ENCODE results near the gene CYP2F1. TPM values are rescaled to one million over a fixed set of nuclear protein-coding genes. Genes with fewer than 3 reads are reported as not detected.

Gene CYP2F1
- total and polyA plus RNA-seq, 10 of the 15 experiments (the other 5 are each of a cell fraction or from before 2014, with no cell fraction given), result not detected

- Histone ChIP-seq H2AFZ (ENCODE audit: control insufficient read depth, low read depth, low read length) (peak overlapping the region; percentile 19; the same call in 1 of the 2 replicates), H3K36me3 (ENCODE audit: control insufficient read depth in 2 of 2, insufficient read depth in 2 of 2, low read length in 1 of 2) (no peaks in the 10 kb centered on the region), H3K79me2 (ENCODE audit: control insufficient read depth, insufficient read depth, low read length) (no peaks in the 10 kb centered on the region), H4K20me1 (ENCODE audit: control insufficient read depth, insufficient read depth) (no peaks in the 10 kb centered on the region), H3K9ac (ENCODE audit: control insufficient read depth, insufficient read depth, low read length) (no peak overlapping the region), H3K9me3 (replicated peaks; ENCODE audit: control insufficient read depth, insufficient read depth, low read length) (no peaks in the 10 kb centered on the region), H3K27ac (ENCODE audit: control insufficient read depth, insufficient read depth) (no peak overlapping the region), H3K4me1 (ENCODE audit: control insufficient read depth, insufficient read depth, low read length) (no peaks in the 10 kb centered on the region), H3K27me3 (replicated peaks in 1 of 2; ENCODE audit: control insufficient read depth in 2 of 2, insufficient read depth in 2 of 2, low read length in 1 of 2) (no peaks in the 10 kb centered on the region; a peak in 1 of 4 replicates), H3K4me3 (no peak overlapping the region), H3K4me2 (ENCODE audit: control insufficient read depth, insufficient read depth) (peak overlapping the region; percentile 7; the same call in 1 of the 2 replicates)
- CTCF ChIA-PET, result no interaction called here
- 48% methylated on average over 7 of the region's 7 CpGs for WGBS (ENCODE audit: insufficient coverage, insufficient replicate concordance, low lambda C conversion rate, missing lambda C conversion rate)
- SMC1A ChIA-PET (ENCODE audit: uncharacterized antibody, unreplicated experiment), result no interaction called here
- ATAC-seq (peak; percentile 59; the same call in 2 of the 3 replicates), DNase-seq (ENCODE audit: low read depth, low spot score) (no peak), FAIRE-seq (no peak)
- BruUV-seq (replicated peaks), result no TSS peak
- intact Hi-C loops (cut with micrococcal nuclease; ENCODE audit: unreplicated experiment), result no loop called here
- TF ChIP-seq CREB1 (IDR thresholded peaks at IDR 0.05; ENCODE audit: low read depth), result peak; percentile 47; the same call in 1 of the 2 replicates
- 0 out of 2 replicates have a peak, but pooled peaks have one; percentile 23 for TF ChIP-seq YY1 (IDR thresholded peaks at IDR 0.05; ENCODE audit: low read depth, low read length)
- peak; percentile 64 for TF ChIP-seq HCFC1 (IDR thresholded peaks at IDR 0.05; ENCODE audit: low read length)
- peak; percentile 86 for TF ChIP-seq NFYB (IDR thresholded peaks at IDR 0.05; ENCODE audit: insufficient read depth, low read depth, low read length)
- TF ChIP-seq SIX5 (IDR thresholded peaks at IDR 0.05; ENCODE audit: low read depth, low read length, severe bottlenecking), result peak; percentile 66
- TF ChIP-seq HDGF (IDR thresholded peaks at IDR 0.05), result no peak
- TF ChIP-seq RB1 (IDR thresholded peaks at IDR 0.05; ENCODE audit: borderline replicate concordance), result no peak
- POLR2A ChIA-PET, result no interaction called here
- in situ Hi-C loops (cut with MboI), result no loop called here
- RAD21 ChIA-PET (ENCODE audit: unreplicated experiment), result no interaction called here
Observed at GRCh38 chr19:41064974-41065569, 49.2 kb upstream of the CYP2F1 start.

- Histone ChIP-seq H3K9ac (ENCODE audit: control insufficient read depth, insufficient read depth, low read length) (no peak overlapping the region), H3K36me3 (ENCODE audit: control insufficient read depth in 2 of 2, insufficient read depth in 2 of 2, low read length in 1 of 2) (no peaks in the 10 kb centered on the region), H3K4me2 (ENCODE audit: control insufficient read depth, insufficient read depth) (no peak overlapping the region), H2AFZ (ENCODE audit: control insufficient read depth, low read depth, low read length) (no peak overlapping the region), H4K20me1 (ENCODE audit: control insufficient read depth, insufficient read depth) (no peaks in the 10 kb centered on the region), H3K4me1 (ENCODE audit: control insufficient read depth, insufficient read depth, low read length) (no peaks in the 10 kb centered on the region), H3K9me3 (replicated peaks; ENCODE audit: control insufficient read depth, insufficient read depth, low read length) (no peaks in the 10 kb centered on the region), H3K27me3 (replicated peaks in 1 of 2; ENCODE audit: control insufficient read depth in 2 of 2, insufficient read depth in 2 of 2, low read length in 1 of 2) (no peaks in the 10 kb centered on the region), H3K4me3 (no peak overlapping the region), H3K27ac (ENCODE audit: control insufficient read depth, insufficient read depth) (no peak overlapping the region), H3K79me2 (ENCODE audit: control insufficient read depth, insufficient read depth, low read length) (no peaks in the 10 kb centered on the region)
- ChIA-PET RAD21 (ENCODE audit: unreplicated experiment) (no interaction called here), SMC1A (ENCODE audit: uncharacterized antibody, unreplicated experiment) (no interaction called here), CTCF (no interaction called here), POLR2A (no interaction called here)
- no peak for ATAC-seq
- intact Hi-C loops (cut with micrococcal nuclease; ENCODE audit: unreplicated experiment), result no loop called here
- in situ Hi-C loops (cut with MboI), result no loop called here
- 42% methylated on average over 3 of the region's 3 CpGs for WGBS (ENCODE audit: insufficient coverage, insufficient replicate concordance, low lambda C conversion rate, missing lambda C conversion rate)
- BruUV-seq (replicated peaks), result no TSS peak
- FAIRE-seq, result no peak
- no peak for DNase-seq (ENCODE audit: low read depth, low spot score)
- 0 out of 2 replicates have a peak, but pooled peaks have one; percentile 10 for TF ChIP-seq SPI1 (IDR thresholded peaks at IDR 0.05; ENCODE audit: borderline replicate concordance, insufficient read depth, low read depth, low read length)
- no peak for TF ChIP-seq POLR2A (IDR thresholded peaks at IDR 0.05; ENCODE audit: low read depth, low read length)
- no peak for TF ChIP-seq MXI1 (IDR thresholded peaks at IDR 0.05; ENCODE audit: low read depth, low read length)
- no peak for TF ChIP-seq IRF3 (IDR thresholded peaks at IDR 0.05)
Observed at GRCh38 chr19:41076286-41076685, 37.9 kb upstream of the CYP2F1 start.
